Stimulated activated CD8-positive, alpha-beta memory T cell treated with anti-CD3 and anti-CD28 coated beads, Interleukin-15, amount 100 ng/mL, for 1 hour (primary cell): ENCODE data around the gene RTP3.
"Not testable (repeated sequence)": the region's sequence is repeated elsewhere in the genome, so short reads cannot be mapped to it uniquely, and the experiment has no call there.

ENCODE experiments used
- DNase-seq: peaks from one replicate; pipeline ENCODE4 v3.0.0-alpha.2; 2020; ENCODE audit warnings: low read depth

The RTP3 gene

GRCh38 chr3:46548611-46549010 lies 50.8 kb downstream of the RTP3 start:
- DNase-seq, result not testable (repeated sequence)

- DNase-seq, result no peak
Measured at GRCh38 chr3:46549408-46549904, 51.7 kb downstream of the RTP3 start.

GRCh38 chr3:46549989-46550388 lies 52.2 kb downstream of the RTP3 start:
- DNase-seq, result no peak
